ENCODE results near the gene BCKDK. TPM values are rescaled to one million over a fixed set of nuclear protein-coding genes. Genes with fewer than 3 reads are reported as not detected.

Gene BCKDK
- total RNA-seq = 10 to 100 TPM; 34.6 to 36.3 TPM
- long read RNA-seq, transcript BCKDK-203 (11 exons, 1,997 nt) = minor isoform, 15 of 104 reads
- long read RNA-seq, transcript BCKDK-201 (12 exons, 2,128 nt) = major isoform, 38 of 104 reads
- long read RNA-seq, partial matches to known transcripts = 47 of 104 reads
- long read RNA-seq, other reads (novel, unspliced or antisense) = 4 of 104 reads

GRCh38 chr16:31108035-31108793 lies at the start of gene BCKDK:
TSS of gene BCKDK (plus strand) at chr16:31108386. CDS start at chr16:31109224, 838 bp downstream.
- DNase-seq (peak; percentile 74 to 79), ATAC-seq (peak; percentile 82)
- intact Hi-C loops (cut with DNase I, micrococcal nuclease) = no loop called here

GRCh38 chr16:31061126-31061812 lies 46.9 kb upstream of the BCKDK start:
- DNase-seq (no peak), ATAC-seq (no peak)
- intact Hi-C loops (cut with DNase I, micrococcal nuclease) = no loop called here

GRCh38 chr16:31061813-31062440 lies 46.3 kb upstream of the BCKDK start:
- ATAC-seq (no peak), DNase-seq (no peak)
- intact Hi-C loops (cut with DNase I, micrococcal nuclease) = no loop called here

- intact Hi-C loops (cut with DNase I, micrococcal nuclease) = no loop called here
- DNase-seq (no peak), ATAC-seq (no peak)
Measured at GRCh38 chr16:31063495-31063842, 44.7 kb upstream of the BCKDK start.

- no peak for DNase-seq
- intact Hi-C loops (cut with DNase I, micrococcal nuclease) = no loop called here
- peak; percentile 23 for ATAC-seq
Measured at GRCh38 chr16:31063843-31064611, 44.2 kb upstream of the BCKDK start.

- DNase-seq (no peak), ATAC-seq (no peak)
- intact Hi-C loops (cut with DNase I, micrococcal nuclease) = no loop called here
Measured at GRCh38 chr16:31064882-31065461, 43.2 kb upstream of the BCKDK start.

GRCh38 chr16:31067342-31067741 lies 40.8 kb upstream of the BCKDK start:
- DNase-seq = no peak
- intact Hi-C loops (cut with DNase I, micrococcal nuclease) = no loop called here
- no peak for ATAC-seq

GRCh38 chr16:31071861-31072260 lies 36.3 kb upstream of the BCKDK start:
- ATAC-seq = no peak
- DNase-seq = no peak
- intact Hi-C loops (cut with DNase I, micrococcal nuclease) = no loop called here

GRCh38 chr16:31072540-31073141 lies 35.5 kb upstream of the BCKDK start:
- ATAC-seq = peak; percentile 12
- peak in 1 of 2 donors; percentile 38 for DNase-seq
- intact Hi-C loops (cut with DNase I, micrococcal nuclease) = no loop called here

GRCh38 chr16:31073142-31073969 lies 34.8 kb upstream of the BCKDK start:
- DNase-seq = peak; percentile 93 to 96
- intact Hi-C loops (cut with DNase I, micrococcal nuclease) = no loop called here
- ATAC-seq = peak; percentile 81

GRCh38 chr16:31073970-31074813 lies 34.0 kb upstream of the BCKDK start, which contains the start of the genes ZNF646 and ZNF668:
TSS of gene ZNF646 (plus strand) at chr16:31074422. CDS start at chr16:31076325, 1,903 bp downstream.
TSS of gene ZNF668 (minus strand) at chr16:31074240. CDS start at chr16:31064459, 9,781 bp downstream.
- DNase-seq = peak; percentile 98 to 99
- intact Hi-C loops (cut with DNase I, micrococcal nuclease) = no loop called here
- peak; percentile 89 for ATAC-seq

- no peak for ATAC-seq
- intact Hi-C loops (cut with DNase I, micrococcal nuclease) = no loop called here
- DNase-seq = no peak
Measured at GRCh38 chr16:31074814-31075183, 33.4 kb upstream of the BCKDK start.

GRCh38 chr16:31076319-31076718 lies 31.9 kb upstream of the BCKDK start:
- no peak for DNase-seq
- no peak for ATAC-seq
- intact Hi-C loops (cut with DNase I, micrococcal nuclease) = no loop called here

GRCh38 chr16:31077024-31077423 lies 31.2 kb upstream of the BCKDK start:
- intact Hi-C loops (cut with DNase I, micrococcal nuclease) = no loop called here
- ATAC-seq (no peak), DNase-seq (no peak)

- ATAC-seq (no peak), DNase-seq (no peak)
- intact Hi-C loops (cut with DNase I, micrococcal nuclease) = no loop called here
Measured at GRCh38 chr16:31077592-31078396, 30.4 kb upstream of the BCKDK start.

All from left colon (tissue), 2 donors.